Stimulated activated CD8-positive, alpha-beta memory T cell treated with anti-CD3 and anti-CD28 coated beads, Interleukin-7, amount 100 ng/mL, for 1 hour (primary cell): ENCODE data around the gene AAMDC.
A peak's percentile ranks its signal among the peaks of the same experiment; 100 is the strongest.

Experiments used
- DNase-seq, 2 donors: peaks; one replicate each; pipeline ENCODE4 v3.0.0-alpha.2; 2020; ENCODE audit warnings: low read depth in 2 of 2

Gene AAMDC

GRCh38 chr11:77820565-77821348, at the start of gene AAMDC, which contains the start of gene RSF1:
AAMDC (plus strand) TSS chr11:77821144; CDS start chr11:77842497, 21,353 bp downstream.
RSF1 (minus strand) TSS chr11:77820722; CDS start chr11:77820714, 8 bp downstream.
- peak; percentile 86 to 91 for DNase-seq

DNA sequence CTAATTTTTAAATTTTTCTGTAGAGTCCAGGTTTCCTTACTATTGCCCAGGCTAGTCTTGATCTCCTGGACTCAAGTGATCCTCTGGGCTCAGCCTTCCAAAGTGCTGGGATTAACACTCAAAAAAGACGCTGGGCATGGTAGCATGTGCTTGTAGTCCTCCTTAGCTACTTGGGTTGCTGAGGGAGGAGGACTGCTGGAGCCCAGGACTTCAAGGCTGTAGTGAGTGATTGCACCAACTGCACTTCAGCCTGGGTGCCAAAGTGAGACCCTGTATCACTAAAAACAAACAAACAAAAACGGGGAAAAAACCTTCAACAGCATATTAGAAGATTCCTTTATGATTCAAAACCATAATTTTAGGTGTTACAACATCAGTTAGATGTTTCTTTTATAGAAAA, 45.0 kb upstream of the AAMDC start:
- DNase-seq = no peak

- DNase-seq = no peak
Observed at GRCh38 chr11:77776455-77776854, 44.5 kb upstream of the AAMDC start.

DNA sequence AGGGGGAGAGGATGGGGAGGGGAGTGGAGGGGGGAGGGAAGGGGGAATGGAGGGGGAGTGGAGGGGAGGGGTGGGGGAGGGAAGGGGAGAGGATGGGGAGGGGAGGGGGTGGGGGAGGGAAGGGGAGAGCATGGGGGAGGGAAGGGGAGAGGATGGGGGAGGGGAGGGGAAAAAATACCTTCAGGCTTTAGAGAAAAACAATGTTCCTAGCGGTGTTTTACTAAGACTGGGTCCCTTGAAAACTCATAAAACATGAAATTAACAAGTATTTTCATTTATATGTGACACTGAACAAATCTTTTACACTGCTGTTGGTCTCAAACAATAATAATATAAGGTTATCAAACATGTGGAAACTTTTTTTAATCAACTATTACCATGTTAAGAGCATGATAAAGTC, 42.8 kb upstream of the AAMDC start:
- DNase-seq = no peak

DNA sequence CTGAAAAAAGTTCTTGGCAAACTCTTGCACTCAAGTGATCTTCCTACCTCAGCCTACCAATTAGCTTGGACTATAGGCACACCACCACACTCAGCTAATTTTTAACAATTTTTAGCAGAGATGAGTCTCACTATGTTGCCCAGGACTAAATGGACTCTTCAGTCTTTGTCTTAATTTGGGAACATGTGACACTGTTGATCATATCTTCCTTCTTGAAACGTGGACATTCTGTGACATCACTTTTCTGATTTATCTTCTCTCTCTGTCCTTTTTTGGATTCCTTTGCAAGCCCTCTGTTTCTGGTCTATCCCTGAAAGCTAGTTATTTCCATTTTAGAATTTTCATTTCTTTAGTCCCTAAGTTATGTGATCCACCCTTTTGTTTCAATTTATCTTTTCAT, 42.4 kb upstream of the AAMDC start:
- DNase-seq = no peak

GRCh38 chr11:77779935-77780334, 41.0 kb upstream of the AAMDC start:
- no peak for DNase-seq

GRCh38 chr11:77783025-77783424, 37.9 kb upstream of the AAMDC start:
- no peak for DNase-seq

DNA sequence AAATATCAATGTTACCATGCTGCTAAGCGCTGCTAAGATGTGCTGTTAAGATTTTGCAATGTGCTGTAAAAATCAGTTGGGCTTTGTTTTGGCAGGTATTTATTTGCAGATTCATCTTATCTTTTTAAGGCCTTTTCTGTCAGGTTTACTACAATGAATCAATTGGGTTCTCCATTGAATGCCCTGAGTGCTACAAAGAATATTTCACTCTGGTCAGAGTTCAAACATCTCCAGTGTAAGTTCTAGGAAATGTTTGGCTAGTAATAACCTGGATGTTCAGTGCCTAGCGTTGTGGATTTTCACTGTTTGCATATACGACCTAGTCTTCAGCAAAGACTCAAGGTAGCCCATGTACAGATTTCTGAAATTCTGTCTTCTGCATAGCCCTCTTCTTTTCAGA, 36.4 kb upstream of the AAMDC start:
- no peak for DNase-seq

- DNase-seq = no peak
Observed at GRCh38 chr11:77789061-77789730, 31.7 kb upstream of the AAMDC start.

DNA sequence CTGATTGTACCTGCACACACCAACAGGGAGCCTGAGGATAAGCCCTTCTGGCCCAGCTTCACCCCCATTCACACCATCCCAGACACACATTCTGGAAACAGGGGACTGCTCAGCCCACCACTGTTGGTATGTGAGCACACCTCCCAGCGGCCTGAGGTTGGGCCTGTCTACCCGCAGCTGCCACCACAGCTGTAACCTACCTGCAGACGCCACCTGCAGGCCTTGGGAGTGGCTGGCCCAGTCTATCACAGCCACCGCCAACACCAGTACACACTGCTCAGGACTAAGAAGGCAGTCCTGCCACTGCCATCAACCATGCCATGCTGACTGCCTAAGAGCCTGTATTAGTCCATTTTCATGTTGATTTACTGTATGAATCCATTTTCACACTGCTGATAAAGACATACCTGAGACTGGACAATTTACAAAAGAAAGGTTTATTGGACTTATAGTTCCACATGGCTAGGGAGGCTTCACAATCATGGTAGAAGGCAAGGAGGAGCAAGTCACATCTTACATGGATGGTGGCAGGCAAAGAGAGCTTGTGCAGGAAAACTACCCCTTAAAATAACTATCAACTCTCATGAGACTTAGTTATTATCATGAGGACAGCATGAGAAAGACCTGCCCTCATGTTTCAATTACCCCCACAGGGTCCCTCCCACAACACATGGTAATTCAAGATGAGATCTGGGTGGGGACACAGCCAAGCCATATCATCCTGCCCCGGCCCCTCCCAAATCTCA, 31.0 kb upstream of the AAMDC start:
- DNase-seq = no peak

GRCh38 chr11:77791301-77791700, 29.6 kb upstream of the AAMDC start:
- no peak for DNase-seq

DNA sequence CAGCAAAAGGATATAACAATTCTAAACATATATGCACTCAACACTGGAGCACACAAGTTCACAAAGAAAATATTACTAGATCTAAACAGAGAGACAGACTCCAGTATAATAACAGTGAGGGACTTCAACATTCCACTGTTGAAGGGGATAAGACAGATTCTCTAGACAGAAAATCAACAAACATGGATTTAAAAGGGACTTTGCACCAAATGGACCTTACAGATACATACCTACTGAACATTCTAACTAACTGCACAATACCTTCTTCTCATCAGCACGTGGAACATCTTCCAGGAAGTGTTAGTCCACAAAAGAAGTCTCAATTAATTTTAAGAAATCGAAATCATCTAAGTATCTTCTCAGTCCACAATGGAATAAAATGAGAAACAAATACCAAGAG, 27.0 kb upstream of the AAMDC start:
- no peak for DNase-seq

DNA sequence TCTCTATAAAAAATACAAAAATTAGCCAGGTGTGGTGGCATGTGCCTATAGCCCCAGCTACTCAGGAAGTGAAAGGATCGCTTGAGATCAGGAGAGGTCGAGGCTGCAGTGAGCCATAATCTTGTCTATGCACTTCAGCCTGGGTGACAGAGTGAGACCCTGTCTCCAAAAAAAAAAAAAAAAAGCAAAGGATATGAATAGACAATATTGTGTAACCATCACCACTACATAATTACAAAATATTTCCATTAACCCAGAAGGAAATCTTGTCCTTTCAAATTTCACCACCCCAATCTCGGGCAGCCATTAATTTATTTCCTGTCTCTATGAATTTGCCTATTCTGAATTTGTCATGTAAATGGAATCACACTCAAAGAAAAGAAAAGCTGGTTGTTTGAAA, 21.6 kb upstream of the AAMDC start:
- no peak for DNase-seq

DNA sequence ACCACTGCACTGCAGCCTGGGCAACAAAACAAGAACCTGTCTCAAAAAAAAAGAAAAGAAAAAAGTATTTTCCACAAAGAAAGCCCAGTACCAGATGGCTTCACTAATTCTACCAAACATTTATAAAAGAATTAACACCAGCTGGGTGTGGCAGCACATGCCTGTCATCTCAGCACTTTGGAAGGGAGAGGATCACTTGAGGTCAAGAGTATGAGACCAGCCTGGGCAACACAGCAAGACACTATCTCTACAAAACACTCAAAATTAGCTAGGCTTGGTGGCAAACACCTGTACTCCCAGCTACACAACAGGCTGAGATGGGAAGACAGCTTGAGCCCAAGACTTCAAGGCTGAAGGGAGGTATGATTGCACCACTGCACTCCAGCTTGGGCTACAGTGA, 20.5 kb upstream of the AAMDC start:
- DNase-seq = no peak

DNA sequence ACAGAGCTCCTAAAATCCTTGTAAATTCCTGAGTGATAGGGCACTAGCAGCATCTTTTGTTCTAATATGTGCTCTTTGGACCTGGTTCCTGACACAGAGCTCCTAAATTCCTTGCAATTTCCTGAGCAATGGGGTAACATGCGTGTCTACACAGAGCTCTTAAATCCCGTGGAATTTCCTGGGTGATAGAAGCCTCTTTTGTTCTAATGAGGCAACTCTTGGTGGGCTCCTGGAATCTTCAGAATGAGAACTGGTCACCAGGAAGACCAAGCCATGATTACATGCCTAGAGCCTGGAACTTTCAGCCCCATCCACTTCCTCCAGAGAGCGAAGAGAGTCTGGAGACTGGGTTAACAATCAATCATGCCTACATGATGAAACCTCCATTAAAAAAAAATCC, 19.5 kb upstream of the AAMDC start:
- no peak for DNase-seq

DNA sequence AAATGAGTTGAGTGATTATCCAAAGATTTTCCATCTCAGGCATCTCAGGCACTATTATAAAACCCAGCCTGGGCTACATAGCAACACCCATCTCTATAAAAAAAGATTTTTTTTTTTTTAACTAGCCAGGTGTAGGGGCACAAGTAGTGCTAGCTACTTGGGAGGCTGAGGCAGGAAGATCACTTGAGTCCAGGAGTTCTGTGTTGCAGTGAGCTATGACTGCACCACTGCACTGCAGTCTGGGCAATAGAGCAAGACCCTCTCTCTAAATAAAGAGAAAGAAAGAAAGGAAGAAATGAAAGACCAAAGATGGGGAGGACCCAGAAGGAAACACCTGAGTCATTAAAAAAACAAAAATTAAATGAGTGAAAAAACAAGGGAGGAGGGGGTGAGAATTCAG, 14.5 kb upstream of the AAMDC start:
- no peak for DNase-seq

DNA sequence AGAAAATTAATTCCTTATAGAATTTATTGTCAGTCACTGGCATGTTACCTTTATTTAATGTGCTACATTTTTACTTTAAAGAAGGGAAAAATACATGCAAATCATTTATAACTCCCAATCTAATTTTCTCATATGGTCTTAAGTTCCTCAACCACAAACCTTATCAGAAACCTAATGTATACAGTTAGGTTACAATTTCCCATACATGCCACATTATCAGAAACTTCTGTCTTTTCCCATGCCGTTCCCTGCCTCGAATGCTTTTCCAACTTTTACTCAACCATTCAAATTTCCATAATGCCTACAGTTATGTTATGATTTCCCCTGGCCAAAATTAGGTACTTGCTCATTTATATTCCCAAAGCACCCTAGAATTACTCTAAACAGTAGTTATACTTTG, 14.0 kb upstream of the AAMDC start:
- DNase-seq = no peak

DNA sequence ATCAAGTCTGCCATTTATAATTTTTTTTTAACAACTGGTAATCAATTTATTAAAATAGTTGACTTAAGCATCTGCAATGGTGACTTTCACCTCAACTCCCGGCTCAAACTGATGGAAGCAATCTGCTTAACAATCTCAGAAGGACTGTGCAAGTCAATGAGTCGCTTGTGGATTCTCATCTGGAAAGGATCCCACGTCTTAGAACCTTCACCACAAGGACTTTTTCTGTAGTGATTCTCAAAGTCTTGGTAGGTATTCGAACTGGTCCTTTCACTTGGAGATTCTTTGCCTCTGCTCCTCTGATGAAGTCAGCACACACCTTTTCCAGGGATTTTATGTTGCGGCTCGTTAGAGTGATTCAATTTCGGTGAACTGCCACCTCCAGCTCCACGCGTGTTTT, 7.7 kb upstream of the AAMDC start:
- DNase-seq = no peak

GRCh38 chr11:77814848-77815247, 6.1 kb upstream of the AAMDC start:
- no peak for DNase-seq

DNA sequence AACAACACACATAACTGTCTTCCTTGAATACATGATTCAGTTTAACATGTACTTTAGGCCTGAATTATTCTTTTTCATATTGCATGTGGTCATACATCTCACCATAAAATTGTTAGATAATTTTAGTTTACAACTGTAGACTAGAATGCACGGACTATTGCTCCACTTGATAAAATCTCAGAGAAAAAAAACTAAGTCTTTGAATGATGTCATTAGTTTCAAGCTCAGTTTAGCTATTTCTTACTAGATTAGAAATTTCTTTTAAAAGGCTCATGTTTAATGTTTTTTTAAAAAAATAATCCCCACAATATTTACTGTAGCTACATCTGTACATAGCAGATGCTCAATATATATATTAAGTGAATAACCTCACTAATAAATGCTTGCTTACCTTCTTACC, 5.5 kb upstream of the AAMDC start:
- DNase-seq = no peak

GRCh38 chr11:77819411-77819920, 1.5 kb upstream of the AAMDC start:
- peak; percentile 65 to 71 for DNase-seq

DNA sequence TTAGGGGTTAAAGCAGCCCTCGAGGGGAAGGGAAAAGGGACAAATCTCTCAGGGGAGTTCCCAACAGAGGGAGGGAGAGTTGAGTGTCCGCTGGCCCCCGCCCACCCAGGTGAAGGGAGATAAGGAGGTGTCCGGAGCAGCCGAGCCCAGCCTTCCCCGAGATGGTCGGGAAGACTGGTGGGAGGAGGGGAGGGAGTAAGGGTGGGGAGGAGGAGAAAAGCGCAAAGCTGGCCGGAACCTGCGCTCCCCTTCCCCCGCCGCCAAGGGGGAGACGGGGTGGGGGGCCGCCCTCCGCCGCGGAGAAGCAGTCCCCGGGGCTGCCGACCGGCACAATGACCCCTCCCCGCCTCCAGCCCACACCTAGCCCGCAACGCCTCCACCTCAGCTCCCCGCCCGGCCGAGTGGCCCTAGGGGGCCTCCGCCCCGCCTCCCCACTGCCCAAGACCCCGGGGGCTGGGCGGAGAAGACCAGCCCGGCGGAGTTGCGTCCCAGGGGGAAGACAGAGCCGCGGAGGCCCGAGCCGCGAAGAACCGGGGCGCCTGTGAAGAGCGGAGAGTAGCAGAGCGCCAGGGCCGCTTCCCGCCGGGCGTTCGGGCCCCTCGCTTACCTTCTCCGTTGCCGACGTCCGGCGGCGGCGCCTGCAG, 901 bp upstream of the AAMDC start:
- DNase-seq = peak in 1 of 2 donors; percentile 6
